Fibroblast of skin of back (primary cell): Measurements from ENCODE around the gene MLEC.
"Not testable (repeated sequence)": the region's sequence is repeated elsewhere in the genome, so short reads cannot be mapped to it uniquely, and the experiment has no call there.

Source experiments
- DNase-seq: peaks from one replicate; pipeline ENCODE4 v3.0.0-alpha.2; 2013

MLEC gene

DNA sequence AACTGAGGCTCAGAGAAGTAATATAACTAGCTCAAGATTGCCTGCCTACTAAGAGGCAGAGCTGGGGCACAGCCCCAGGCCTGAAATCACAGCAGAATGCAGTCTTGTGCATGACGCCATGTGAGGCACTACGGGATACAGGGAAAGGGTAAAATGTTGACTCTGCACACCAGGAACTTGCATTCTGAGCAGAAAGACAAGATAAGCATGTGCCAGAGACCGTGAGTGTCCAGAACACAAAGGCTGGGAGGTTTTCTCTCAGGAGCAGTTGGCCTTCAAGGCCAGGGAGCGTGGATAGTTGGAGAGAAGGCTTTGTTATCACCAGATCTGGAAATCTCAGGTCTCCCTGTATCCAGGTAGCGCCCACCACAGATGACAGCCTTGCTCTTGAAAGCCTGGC lies 23.2 kb upstream of the MLEC start:
- no peak for DNase-seq

DNA sequence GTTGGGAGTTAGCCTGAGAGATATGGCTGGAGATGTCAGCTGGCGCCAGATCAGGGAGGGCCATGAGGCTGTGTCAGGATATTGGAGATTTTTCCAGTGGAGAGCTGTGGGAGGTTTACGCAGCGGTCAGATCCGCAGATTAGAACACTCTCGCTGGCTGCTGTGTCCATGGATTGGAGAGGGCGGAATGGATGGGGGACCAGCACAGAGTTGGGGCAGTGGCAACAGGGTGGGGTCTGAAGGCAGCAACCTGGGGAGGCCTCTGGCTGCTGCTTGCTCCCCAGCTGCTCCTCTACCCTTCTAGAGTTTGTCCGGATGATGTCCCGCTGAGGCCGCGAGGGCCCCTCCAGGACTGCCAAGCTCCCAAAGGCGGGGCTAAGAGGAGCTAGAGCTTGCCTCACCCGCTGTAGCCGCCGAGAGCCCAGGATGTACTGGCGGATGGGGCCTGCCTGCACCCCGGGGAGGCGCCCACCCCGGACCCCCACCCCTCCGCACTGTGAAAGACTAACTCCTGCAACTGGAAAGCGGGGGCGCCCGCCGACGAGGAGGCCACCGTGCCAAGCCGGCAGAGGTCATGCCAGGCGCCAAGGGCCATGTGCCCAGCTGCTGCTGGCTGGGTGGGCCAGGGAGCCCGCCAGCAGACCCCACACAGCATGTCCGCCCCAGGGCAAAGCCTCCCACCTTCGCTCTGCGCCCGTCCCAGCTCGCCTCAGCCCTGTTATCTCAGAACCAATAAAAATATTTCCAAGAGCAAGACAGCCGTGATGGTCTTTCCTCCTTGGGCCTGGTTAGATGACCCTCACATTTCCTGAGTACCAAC lies 20.2 kb upstream of the MLEC start:
- no peak for DNase-seq

DNA sequence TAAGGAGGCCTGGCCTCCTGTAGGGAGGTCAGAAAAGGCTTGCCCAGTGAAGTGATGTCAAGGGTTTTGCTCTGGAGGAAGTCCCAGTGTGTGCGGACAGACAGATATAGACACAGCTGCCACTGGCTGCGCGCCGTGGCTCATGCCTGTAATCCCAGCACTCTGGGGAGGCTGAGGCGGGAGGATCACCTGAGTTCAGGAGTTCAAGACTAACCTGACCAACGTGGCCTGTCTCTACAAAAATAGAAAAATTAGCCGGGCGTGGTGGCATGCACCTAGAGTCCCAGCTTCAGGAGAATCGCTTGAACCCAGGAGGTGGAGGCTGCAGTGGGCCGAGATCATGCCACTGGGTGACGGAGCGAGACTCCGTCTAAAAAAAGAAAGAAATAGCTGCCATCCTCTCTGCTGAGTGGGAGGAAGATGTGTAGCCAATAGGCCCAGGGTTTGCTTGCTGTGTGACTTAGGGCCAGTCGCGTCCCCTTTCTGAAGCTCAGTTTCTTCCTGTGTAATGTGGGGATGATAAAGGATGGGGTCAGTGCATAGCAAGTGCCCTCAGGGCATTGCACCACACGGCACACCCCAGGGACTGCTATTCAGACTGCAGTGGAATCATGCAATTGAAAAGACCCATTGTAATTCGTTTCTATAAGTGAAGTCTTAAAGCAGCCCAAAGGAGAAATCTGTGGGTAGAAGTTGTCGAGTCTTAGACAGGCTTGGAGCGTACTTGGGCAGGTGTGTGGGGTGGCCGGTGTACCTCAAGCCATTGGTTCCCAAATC lies 18.7 kb upstream of the MLEC start:
- DNase-seq, result no peak

DNA sequence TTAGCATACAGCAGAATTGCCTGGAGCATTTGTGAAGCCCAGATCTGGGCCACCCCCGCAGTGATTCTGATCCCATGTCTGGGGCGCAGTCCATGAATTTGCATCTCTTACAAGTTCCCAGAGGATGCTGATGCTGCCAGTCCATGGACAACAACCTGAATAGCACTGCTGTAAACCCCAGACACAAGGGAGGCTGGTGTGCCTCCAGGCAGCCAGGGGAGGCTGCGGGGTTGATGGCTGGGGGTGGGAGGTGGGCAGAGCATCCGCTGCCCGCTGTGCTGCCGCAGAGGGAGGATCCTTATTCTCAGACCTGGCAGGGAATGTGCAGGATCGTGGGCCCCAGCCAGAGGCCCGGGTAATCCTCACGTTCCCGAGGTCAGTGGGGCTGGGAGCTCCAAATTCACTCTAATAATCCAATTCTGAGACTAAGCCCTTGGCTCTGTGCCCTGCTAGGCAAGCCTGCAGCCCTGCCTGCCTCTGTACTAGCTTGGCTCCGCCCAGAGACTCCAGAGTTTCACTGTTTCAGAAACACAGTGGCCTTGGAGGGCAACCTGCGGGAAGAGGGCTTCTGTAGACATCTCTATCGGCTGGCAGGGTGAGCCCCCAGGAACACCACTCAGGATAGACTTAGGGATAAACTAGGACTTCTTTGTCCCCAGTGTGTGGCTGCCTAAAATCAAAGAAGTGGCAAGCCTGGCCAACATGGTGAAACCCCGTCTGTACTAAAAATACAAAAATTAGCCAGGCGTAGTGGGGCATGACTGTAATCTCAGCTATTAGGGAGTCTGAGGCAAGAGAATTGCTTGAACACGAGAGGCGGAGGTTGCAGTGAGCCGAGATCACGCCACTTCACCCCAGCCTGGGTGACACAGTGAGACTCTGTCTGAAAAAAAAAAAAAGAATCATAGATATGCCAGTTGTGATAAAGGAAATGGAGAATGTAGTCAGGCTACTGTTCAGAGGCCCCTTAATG lies 17.8 kb upstream of the MLEC start:
- DNase-seq, result no peak

DNA sequence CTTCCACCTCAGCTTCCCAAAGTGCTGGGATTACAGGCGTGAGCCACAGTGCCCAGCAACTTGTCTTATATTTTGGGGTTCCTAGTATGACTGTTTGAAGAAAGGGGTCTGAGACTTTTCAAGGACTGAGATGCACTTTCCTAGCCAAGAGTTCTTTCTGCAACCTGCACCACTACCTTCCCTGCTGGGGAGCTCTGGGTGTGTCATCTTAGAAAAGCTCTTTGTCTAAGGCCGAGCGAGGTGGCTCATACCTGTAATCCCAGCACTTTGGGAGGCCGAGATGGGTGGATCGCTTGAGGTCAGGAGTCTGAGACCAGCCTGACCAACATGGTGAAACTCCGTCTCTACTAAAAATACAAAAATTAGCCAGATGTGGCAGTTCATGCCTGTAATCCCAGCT lies 16.7 kb upstream of the MLEC start:
- DNase-seq, result not testable (repeated sequence)

DNA sequence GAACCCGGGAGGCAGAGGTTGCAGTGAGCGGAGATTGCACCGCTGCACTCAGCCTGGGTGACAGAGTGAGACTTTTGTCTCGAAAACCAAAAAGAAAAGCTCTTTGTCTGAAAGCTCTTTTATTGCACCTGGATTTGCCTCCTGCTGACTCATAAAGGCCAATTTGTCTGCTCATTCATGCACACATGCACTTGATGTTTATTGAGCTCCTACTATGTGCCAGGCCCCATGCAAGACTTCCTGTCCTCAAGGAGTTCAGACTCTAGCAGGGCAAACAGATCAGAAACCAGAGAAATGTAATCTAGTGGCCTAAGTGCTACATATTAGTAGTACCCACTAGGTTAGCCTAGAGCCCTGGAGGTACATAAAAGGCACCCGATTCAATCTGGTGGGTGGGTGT lies 16.3 kb upstream of the MLEC start:
- no peak for DNase-seq

DNA sequence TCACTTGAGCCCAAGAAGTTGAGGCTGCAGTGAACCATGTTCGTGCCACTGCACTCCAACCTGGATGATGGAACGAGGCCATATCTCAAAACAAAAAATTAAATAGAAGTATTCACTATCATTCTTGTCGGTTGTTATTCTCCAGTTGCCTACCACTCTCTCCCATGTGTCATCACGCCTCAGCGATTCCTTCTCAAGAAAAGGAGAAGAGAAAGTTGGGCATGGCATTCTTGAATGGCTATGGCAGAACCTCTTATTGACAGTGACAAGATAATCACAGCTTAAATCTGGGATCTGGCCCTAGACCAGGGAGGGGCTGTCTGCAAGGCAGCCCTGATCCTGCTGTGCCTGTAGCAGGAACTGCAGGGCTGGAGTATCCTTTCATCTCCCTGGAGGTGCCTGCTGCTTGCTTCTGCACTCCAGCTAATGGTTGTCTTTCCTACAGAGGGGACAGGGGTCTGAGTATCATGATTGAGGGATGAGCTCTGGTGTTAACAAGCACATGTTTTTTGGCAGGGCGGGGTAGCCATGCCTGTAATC lies 12.8 kb upstream of the MLEC start:
- no peak for DNase-seq

DNA sequence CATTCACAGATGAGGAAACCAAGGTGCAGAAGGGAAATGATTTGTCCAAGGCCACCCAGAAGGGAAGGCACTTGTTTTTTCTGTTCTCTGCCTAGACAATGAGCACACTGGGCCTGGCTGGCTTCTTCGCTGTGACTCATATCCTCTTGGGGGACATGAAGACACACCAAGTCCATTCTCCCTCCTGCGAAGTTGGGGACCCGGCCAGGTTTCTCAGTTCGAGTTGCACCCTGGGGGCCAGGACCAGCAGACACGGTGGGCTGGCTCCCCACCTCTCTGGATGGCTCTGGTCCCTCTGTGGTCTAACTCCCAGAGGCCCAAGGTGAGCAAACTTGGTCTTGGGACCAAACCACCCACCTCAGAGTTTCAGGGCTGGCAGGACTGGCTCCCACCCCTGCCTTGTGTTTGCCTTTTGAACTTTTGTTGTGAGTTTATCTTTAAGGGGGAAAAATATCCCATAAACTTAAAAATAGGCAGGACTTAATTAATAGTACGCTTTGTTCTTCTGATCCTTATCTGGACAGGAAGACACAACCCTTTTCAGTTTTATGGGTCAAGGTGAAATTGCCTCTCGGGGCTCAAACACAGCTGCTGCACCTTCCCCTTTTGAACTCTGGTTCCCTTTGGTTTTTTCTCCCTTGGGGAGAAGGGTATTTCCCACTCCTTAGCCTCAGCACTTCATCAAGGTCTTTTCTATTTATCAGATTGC lies 9.0 kb upstream of the MLEC start:
- DNase-seq, result peak; percentile 49

DNA sequence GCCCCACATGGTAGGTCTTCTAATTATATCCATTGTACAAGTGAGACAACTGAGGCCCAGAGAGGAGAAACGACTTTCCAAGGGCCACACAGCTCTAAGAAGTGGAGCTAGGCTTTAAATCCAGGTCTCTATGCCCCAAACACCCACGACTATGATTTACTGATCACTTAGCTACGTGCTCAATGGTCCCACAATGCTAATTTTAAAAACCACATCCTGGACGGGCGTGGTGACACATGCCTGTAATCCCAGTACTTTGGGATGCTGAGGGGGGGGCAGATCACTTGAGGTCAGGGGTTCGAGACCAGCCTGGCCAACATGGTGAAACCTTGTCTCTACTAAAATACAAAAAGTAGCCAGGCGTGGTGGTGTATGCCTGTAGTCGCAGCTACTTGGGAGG lies 8.4 kb upstream of the MLEC start:
- no peak for DNase-seq

DNA sequence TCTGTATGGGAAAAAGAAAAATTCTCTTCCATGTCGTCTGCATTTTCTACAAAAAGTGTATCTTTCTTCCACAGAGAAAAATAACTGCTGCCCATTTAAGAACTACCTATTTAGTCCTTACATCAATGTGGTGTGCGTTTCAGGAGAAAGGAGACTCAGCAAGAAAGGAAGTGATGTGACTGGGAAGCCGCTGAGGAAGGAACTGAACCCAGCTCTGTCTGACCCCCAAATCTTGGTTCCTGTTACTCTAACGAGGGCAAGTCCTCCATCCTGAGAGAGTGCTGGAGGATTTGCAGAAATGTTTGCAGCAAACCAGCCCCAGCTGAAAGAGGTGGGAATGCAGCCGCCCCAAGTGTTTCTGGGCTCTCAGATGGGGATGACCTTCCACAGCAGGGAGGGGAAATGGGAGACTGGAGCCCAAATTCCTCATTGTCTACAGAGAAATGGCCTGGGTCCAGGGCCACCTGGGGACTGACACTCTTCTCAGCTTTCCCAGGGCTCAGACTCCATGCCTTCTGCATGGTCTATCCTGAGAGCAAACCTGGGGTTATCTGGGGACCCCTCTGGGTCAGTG lies 6.7 kb upstream of the MLEC start:
- no peak for DNase-seq

DNA sequence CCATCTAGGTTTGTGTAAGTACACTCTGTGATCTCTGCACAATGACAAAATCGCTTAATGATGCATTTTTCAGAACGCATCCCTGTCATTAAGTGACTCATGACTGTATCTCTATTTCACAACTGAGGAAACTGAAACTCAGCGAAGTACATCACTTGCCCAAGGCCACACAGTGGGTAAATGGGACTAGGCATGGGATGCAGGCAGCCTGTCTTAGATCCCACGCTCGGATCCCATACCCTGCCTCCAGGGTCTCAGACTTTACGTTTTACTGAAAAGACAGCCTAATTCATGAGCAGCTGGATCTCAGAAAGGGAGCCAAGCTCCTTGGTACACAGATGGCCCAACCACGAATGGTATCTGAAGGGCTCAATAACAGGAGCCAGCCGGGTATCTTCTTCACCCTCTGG lies 2.4 kb upstream of the MLEC start:
- no peak for DNase-seq

DNA sequence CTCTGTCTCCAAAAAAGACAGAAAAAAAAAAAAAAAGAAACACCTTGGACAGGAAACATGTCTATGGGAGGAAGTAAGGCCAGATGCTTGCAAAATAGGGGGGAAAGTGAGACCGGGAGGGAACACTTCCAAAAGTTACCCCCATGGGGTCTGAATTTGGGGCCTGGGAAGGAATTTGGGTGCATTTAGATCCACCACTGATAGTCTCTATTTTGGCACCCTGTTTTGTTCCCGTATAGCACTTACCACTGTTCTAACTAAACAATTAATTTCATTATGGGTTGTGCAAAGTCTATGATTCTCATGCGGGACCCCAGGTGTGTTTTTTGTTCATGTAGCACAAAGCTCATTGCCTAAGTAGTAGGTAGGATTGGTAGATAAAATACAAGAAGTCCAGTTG lies 1.4 kb upstream of the MLEC start:
- no peak for DNase-seq

DNA sequence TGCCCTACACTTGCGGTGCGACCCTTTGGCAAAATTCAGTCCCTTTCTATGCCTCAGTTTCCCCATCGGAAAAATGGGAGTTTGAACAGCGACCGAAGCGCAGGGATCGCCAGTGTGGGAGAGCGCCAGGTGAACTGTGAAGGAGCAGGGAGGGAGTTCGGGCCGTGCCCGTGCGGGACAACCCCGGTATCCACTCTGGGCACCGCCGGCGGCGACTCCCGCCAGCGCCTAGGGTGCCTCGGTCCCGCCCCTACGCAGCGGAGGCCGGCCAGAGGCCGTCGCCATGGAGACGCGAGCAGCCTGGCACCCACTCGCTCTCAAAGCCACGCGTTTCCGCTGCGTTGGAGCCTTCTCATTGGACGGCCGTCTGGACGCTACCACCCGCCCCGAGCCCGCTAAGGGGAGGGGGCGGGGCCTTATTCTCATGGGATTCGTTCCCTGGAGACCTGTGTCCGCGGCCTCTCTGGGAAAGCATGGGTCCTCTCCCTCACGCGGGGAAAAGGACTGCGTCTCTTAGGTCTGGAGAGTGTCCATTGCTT lies 729 bp upstream of the MLEC start:
- peak; percentile 98 for DNase-seq

DNA sequence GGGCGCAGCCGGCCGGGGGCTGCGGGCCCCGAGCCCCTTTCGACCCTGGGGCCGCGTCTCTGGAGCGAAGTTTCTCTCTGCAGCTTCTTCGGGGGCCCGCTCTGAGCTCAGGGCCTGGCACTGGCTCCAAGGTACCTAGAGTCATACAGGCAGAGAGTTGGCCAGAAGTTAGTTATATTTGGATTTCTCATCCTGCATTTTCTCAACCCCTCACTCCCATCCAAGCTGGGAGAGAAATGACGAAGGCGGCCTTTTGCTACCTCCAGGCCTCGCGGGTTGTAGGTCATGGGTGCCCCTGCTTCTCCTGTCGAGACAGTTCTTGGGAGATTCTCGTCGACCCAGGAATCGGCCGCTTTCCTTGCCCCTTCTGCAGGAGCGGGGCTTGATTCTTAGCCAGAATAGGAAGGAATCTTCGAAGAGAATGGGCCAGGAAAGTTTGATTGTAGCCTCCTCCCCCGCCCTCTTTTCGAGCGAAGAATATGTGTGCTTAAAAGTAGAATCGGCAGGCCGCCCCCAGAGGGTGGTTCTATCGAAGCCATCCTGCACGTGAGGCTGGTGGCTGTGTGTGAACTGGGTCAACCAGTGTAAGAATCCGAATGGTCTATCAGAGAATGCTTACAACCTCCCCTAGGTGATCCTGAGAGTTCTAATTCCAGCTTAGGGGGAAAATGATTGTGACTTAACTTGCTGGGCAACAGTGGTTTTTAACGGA lies 785 bp downstream of the MLEC start:
- peak; percentile 31 for DNase-seq

DNA sequence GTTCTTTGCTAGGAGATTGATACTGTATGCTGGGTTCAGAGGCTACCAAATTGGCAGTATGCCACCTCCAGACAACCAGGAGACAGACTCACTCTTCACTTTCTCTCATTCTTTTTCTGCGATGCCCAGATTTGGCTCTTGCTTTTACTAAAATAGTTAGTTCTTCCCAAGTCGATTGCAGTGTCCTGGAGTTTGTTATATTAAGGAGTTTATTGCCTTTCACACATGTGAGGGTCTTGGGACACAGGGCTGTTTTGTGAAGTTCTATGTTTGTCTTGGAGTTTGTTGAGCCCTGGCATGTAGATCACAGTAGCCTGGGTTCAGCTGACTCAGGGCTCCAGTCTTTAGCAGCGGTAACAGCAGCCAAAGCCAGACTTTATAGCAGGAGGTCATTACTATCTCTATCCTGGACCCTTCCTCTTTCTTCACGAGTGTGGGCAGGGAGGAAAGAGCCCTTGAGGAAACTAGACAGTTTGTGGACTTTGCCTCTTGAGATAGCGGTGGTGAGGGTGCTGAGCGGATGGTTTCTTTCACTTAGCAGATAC lies 1.6 kb downstream of the MLEC start:
- DNase-seq, result peak; percentile 23

DNA sequence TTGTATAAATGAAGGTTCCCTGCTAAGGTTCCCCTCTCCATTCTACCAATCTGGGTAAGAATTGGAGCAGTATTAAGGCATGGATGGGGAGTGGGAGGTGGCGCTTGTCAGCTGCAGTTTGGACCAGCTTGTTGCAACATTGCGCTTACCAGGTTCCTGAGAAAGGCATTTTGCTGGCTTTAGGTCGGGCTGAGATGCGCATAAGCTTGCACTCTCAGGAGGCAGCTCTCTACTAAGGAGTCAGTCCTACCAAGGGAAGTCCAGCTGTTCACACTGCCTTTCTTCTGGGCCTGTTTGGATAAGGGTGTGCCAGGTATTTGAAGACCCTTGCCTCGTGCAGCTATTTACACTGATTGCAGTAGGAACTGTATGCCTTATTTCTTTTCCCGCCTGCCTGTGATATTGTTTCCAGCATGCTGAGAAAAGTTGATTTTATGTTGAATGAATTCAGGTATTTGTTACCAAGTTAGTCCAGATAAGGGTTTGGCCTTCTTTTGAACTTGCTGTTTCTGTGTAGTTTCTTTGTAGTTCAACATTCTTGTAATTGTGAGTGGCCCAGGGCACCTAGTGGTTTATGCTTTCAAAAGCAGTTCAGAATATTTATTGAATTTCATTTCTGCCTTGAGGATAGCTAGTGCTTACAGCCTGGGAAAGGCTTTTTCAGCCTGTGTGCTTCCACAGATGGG lies 2.6 kb downstream of the MLEC start:
- DNase-seq, result no peak

DNA sequence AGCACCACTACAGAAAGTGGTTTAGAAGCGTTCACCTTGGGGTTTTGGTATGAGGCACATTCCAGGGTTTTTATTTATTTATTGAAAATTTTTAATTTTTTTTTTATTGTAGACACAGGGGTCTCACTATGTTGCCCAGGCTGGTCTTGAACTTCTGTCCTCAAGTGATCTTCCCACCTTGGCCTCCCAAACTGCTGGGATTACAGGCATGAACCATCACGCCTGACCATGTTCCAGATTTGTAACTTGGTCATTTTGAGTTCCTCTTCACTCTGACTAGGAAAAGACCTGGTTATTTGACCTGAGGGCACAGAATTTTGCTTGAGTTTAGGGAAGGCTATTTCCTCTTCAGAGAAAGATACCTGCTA lies 3.1 kb downstream of the MLEC start:
- no peak for DNase-seq

DNA sequence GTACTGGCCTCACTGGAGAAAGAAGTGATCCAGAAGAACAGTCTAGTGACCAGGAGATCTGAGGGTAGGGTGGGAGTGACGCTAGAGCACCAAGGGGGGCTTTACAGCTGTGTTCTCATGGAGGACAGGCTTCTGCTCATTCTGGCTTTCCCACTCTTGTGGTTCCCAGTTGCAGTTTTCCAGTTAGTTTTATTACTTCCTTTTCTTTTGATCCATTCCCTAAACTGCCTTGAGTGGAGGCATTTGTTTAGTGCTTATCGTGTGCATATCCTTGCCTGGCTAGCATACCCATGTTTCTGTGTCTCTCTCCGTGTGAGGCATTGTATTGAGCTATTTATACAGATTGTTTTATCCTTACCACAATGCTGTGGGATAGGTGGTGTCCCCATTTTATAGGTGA lies 4.0 kb downstream of the MLEC start:
- DNase-seq, result no peak

DNA sequence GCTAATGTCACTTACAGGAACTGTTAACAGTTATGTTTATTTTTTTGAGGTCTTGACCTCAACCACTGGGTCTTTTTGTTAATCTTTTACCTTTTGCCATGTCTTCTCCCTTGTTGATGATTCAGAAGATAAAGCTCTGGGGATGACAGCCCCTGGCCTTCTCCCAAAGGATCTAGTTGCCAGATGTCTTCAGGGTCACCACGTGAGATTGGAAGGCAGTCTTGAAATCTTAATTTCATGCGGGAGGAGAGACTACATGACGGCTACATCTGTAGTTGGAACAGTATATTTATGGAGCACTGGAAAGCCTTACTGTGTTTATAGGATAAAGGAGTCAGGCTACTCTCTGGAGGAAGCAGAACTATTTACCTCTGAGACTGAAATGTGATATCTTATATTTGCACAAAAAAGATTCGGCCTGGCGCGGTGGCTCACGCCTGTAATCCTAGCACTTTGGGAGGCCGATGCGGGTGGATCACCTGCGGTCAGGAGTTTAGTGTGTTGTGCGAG lies 5.6 kb downstream of the MLEC start:
- DNase-seq, result no peak

DNA sequence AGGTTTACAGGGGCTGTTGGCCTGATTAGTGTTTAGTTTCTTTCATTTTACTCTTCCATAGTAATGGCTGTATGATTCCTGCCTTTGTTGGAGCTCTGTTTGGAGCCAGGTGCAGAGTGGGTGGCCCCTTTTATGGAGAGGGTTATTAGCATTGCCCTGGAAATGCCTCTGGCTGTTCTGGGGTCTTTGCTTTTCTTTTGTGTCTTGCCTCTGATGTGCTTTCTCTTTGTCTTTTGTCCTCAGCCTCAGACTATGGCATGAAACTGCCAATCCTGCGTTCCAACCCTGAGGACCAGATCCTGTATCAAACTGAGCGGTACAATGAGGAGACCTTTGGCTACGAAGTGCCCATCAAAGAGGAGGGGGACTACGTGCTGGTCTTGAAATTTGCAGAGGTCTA lies 6.9 kb downstream of the MLEC start:
- no peak for DNase-seq
